ENCODE data around the gene LHB.

- no peak for TF ChIP-seq EZH2 (IDR thresholded peaks at IDR 0.05; ENCODE audit: low read length, missing control alignments)
- TF ChIP-seq CTCF (conservative IDR thresholded peaks at IDR 0.05 in 1 of 2, IDR thresholded peaks at IDR 0.05 in 1 of 2; ENCODE audit: low read depth in 1 of 2, low read length in 2 of 2), result no peak
Observed at GRCh38 chr19:49011194-49011593, 5.7 kb downstream of the LHB start.
